ENCODE measurements around the gene GSG1L.

The GSG1L gene

GRCh38 chr16:27819356-27819755 is 244.2 kb downstream of the GSG1L start:
- DNase-seq (ENCODE audit: low read depth): no peak

DNA sequence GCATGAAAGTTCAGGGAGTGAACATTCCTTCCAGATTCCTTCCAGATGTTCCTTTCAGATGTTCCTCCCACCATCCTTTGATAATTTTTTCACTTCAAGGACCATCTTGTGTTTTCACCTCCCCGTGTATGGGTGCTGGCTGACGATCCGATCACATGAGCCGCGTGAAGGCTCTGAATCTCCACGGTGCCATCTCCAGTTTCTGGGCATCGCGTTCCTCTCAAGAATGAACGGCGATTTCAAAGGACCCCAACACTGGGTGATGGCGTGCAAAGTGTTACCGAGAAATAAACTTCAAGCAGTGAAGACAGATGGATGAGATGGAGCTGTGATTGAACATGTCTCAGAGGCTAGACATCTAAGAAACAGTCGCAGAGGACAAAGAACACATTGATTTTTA is 245.3 kb downstream of the GSG1L start:
- no peak for DNase-seq (ENCODE audit: low read depth)

- DNase-seq (ENCODE audit: low read depth): no peak
Observed at GRCh38 chr16:27817038-27817437, 246.5 kb downstream of the GSG1L start.

GRCh38 chr16:27816561-27816960 is 247.0 kb downstream of the GSG1L start:
- no peak for DNase-seq (ENCODE audit: low read depth)

DNA sequence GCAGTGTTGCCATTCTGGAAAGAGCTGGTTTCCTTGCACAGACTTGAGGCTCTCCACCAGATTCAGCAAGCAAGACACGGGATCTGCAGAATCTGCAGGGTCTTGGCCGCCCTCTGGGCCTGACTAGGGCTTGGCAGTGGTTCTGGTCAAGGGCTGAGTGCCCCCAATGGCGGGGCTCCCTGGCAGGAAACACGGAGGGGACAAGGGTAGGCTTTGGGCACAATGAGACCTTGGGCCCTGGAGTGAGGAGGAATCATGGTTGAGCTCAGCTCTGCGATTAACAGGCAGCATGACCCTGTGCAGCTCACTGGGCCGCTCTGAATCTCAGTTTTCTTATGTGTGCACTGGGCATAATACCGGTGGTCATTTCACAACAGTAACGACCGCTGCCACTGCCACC is 249.9 kb downstream of the GSG1L start:
- DNase-seq (ENCODE audit: low read depth): no peak

DNA sequence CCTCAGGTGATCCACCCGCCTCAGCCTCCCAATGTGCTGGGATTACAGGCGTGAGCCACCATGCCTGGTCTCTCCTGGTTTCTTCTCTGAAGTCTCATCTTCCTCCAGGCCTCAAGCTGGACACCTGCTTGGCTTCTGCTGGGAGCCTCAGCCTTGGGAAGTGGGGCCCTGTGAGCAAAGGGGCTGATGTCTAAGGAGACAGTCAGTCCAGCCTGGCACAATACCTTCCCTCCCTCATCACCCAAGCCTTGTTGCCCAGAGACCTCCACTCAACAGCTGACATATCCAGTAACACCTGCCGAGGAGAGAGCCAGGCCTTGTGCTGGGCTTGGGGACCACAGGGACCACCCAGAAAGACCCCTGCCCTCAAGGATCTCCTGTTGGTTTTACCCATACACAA is 251.6 kb downstream of the GSG1L start:
- DNase-seq (ENCODE audit: low read depth): no peak

DNA sequence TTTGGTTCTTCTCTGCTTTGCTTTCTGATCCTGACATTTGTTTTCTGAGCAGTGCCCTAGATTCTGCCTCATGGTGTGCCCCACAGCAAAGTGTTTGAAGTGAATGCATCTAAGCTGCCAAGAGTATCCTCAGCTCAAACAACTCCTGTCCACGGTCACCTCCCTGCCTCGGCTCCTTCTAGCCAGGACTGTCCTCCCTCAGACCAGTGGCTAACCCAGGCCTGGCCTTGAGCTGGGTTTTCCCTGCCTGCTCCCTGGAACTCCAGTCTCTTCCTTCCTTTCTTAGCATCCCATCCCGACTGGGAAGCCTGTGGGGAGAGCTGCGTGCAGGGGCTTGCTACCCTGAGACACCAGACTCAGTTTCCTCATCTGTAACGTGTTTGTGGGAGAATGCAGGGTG is 256.5 kb downstream of the GSG1L start:
- no peak for DNase-seq (ENCODE audit: low read depth)

- no peak for DNase-seq (ENCODE audit: low read depth)
Observed at GRCh38 chr16:27806388-27806787, 257.1 kb downstream of the GSG1L start.

DNA sequence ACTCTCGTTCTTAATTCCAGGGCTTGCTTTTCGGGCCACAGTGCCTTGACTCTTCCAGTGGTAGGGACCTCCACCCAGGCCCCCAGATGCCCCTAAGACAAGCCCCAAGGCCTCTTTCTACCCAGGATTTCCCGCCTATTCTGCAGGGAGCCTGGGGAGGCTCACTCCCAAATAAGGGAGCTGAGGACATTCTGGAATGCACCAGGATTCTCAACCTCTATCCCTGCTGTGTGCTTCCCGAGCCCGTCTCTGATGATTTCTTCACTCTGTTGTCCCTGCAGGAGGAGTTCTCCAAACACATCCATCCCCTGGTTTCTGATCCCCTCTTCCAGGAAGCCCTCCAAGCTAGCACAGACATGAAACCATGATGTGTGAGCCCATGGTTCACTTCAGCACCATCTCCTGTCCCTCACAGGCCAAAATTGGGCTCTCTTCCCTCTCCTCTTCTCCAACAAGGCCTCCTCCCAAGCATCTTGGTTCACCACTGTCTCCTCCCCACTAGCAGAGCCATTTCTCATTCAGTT is 257.6 kb downstream of the GSG1L start:
- no peak for DNase-seq (ENCODE audit: low read depth)

DNA sequence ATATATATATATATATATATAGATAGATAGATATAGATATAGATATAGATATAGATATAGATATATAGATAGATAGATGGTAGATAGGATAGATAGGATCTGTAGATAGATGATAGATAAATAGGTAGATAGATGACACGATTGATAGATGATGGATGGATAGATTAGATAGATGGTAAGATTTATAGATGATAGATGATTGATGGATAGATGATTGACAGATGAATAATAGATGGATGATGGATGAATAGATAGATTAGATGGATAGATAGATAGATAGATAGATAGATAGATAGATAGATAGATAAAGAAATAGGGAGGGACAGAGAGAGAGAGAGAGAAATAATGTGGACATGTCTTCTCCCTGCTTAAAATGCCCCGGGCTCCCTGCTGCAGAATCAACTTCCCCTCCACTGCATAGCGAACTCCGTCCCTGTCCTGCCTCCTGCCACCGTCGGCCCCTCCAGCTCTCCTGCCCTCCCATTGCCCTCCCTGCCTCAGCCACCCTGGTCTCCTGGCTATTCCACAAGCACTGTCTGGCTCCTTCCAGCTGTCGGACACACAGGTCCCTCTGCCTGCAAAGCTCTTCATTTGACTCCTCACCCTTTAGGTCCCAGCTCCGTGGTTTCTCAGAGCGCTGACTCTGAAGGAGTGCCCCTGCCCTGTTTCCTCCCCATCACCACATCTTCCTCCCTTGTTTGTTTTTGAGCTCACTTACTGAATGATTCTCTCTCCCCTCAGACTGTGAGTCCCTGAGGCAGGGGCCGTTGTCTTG is 259.6 kb downstream of the GSG1L start:
- DNase-seq (ENCODE audit: low read depth): no peak

- DNase-seq (ENCODE audit: low read depth): no peak
Observed at GRCh38 chr16:27802664-27803439, 260.7 kb downstream of the GSG1L start.

- DNase-seq (ENCODE audit: low read depth): no peak
Observed at GRCh38 chr16:27801289-27801945, 262.1 kb downstream of the GSG1L start.

- DNase-seq (ENCODE audit: low read depth): no peak
Observed at GRCh38 chr16:27800817-27801216, 262.7 kb downstream of the GSG1L start.

GRCh38 chr16:27799896-27800295 is 263.6 kb downstream of the GSG1L start:
- DNase-seq (ENCODE audit: low read depth): no peak

DNA sequence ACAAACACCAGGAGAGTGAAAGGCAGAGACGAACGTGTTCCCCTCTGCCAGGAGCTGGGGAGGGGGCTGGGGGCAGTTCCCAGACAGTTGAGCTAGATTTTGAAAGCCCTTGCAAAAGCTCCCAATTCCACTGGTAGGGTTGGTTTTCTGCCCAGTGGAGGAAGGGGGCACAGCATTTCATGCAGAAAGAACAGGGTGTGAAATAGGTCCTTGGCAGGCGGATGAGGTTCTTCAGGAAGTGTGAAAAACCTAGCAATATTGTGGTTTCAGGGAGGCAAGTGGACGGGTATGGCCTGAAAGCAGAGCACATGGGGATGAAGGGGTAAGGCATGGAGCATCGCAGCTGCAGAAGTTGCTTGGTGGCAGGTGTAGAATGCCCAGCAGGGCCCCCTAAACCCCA is 265.3 kb downstream of the GSG1L start:
- DNase-seq (ENCODE audit: low read depth): no peak

GRCh38 chr16:27795992-27796614 is 267.4 kb downstream of the GSG1L start:
- no peak for DNase-seq (ENCODE audit: low read depth)

GRCh38 chr16:27793249-27793622 is 270.3 kb downstream of the GSG1L start:
- no peak for DNase-seq (ENCODE audit: low read depth)

- peak; percentile 27 for DNase-seq (ENCODE audit: low read depth)
Observed at GRCh38 chr16:27792486-27793248, 270.8 kb downstream of the GSG1L start.

GRCh38 chr16:27791404-27791719 is 272.2 kb downstream of the GSG1L start:
- no peak for DNase-seq (ENCODE audit: low read depth)

DNA sequence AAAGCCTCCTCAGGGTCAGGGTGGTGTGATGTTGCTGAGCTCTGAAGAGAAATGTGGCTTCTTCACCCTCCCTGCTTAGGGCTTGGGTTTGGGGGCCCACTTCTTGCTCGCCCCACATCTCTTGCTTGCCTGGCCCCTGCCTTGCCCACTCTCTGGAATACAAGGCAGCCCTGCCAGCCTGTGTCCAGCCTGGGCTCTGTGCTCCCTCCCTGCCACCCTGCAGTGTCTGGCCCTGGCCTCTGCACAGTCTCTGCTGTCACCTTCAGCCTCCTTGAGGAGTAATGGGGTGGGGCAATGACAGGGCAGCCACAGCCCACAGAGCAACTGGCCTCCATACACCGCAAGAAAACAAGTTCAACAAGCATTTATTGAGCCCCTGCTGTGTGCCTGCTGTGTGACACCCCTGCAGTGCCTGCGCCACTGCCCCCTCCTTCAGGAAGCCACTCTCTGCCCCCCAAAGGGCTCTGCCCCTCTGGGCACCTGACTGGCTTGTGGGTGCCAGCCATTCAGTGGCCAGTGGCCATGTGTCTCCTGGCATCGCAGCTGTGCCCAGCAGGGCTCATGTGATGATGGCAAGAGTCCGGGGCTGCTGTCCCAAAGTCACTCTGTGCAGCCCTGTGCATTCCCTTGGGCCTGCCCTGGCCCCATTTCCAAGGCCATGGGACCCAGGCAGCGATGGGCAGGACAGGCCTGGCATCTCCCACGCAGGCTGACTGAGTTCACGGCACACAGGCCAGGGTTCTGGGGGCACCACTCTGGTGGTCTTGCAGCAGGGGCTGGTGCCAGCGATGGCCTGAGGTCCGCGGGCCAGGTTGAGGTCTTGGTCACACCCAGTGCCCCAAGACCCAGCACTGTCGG is 272.7 kb downstream of the GSG1L start:
- no peak for DNase-seq (ENCODE audit: low read depth)

Data from HS-27A (cell line).